ENCODE measurements around the gene GGTA1. TPM values are rescaled to one million over a fixed set of nuclear protein-coding genes. Genes with fewer than 3 reads are reported as not detected.

Gene GGTA1
- polyA plus RNA-seq, 1 experiment: not detected

DNA sequence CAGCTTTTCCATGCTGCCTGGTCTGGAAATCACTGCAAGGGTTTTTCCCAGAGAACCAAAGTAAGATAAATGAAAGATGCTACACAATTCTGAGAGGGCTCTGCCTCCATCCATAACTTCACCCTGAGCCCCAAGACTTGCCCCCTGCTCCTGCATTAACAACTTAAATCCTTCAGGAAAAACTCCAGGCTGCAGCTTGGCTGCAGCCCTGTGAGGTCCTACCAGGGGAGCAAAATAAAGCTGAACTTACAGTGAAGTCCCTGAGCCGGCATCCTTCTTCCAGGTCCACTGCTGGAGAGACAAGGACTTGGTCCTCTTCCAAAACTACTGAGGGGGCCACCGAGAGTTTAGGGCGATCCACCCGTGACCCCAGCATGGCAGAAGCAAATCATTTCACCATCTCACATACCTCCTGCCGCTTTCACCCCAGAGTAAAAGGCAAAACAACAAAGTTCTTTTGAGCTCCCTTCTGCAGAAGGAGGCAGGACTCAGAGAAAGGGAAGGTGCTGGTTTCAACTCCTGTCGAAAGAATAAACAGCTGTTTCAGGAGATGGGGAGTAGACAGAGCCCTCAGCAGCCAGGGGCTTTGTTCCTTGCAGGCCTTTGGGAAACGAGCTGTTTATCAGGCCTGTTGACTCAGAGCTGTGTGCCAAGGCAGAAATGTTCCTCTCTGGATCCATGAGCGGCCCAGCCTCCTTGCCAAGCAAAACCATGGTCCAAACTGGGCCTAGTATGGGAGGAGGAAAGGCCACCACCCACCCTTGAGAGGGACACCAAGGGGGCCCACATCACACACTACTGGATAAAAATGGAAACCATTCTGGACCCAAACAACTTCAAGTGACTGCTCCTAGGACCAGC is 20.6 kb downstream of the GGTA1 start:
- H3K4me3 ChIP-seq (ENCODE audit: low read depth, low read length): no peak overlapping the region
- TF ChIP-seq, protein P1, sequence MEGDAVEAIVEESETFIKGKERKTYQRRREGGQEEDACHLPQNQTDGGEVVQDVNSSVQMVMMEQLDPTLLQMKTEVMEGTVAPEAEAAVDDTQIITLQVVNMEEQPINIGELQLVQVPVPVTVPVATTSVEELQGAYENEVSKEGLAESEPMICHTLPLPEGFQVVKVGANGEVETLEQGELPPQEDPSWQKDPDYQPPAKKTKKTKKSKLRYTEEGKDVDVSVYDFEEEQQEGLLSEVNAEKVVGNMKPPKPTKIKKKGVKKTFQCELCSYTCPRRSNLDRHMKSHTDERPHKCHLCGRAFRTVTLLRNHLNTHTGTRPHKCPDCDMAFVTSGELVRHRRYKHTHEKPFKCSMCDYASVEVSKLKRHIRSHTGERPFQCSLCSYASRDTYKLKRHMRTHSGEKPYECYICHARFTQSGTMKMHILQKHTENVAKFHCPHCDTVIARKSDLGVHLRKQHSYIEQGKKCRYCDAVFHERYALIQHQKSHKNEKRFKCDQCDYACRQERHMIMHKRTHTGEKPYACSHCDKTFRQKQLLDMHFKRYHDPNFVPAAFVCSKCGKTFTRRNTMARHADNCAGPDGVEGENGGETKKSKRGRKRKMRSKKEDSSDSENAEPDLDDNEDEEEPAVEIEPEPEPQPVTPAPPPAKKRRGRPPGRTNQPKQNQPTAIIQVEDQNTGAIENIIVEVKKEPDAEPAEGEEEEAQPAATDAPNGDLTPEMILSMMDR (IDR thresholded peaks at IDR 0.05; ENCODE audit: low read depth, low read length): no peak
- H3K27ac ChIP-seq (ENCODE audit: low read depth, low read length): no peak overlapping the region
- peaks cover 43% of the 10 kb centered on the region for H3K27me3 ChIP-seq (ENCODE audit: control insufficient read depth, insufficient read depth, low read length)
- CTCF ChIA-PET: interaction anchor here (0.8 kb wide), 1 partner anchor 17 kb away, joined by 4 read pairs; no protein-coding TSS in a partner anchor
- H3K9me3 ChIP-seq (ENCODE audit: control insufficient read depth, insufficient read depth, low read length): no peaks in the 10 kb centered on the region
- POLR2A ChIA-PET: no interaction called here
- DNase-seq (ENCODE audit: low read depth, low spot score): no peak

DNA sequence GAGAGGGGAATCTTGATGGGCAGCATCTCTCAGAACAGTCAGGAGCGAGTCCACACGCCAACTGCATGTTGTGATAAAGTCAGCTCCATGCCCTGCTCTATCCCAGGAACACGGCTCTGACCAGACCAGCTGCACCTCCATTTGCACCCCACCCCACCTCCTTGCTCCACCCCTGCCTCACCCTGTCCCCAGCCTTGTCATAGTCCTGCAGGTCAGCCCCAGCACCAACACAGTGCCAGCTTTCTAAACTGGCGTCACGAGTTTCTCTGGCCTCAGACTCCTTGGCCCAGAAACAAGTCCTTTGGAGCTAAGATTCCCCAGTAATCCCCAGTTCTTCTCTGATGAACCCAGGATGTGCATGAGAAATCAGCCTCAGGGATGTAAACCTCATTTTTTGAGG is 23.5 kb downstream of the GGTA1 start:
- POLR2A ChIA-PET: no interaction called here
- CTCF ChIA-PET: interaction anchor here (0.5 to 1.4 kb wide), 2 partner anchors 13 to 26 kb away, joined by 5 to 6 read pairs; no protein-coding TSS in a partner anchor
- H3K27ac ChIP-seq (ENCODE audit: low read depth, low read length): no peak overlapping the region
- H3K4me3 ChIP-seq (ENCODE audit: low read depth, low read length): no peak overlapping the region
- H3K9me3 ChIP-seq (ENCODE audit: control insufficient read depth, insufficient read depth, low read length): no peaks in the 10 kb centered on the region
- DNase-seq (ENCODE audit: low read depth, low spot score): no peak
- TF ChIP-seq, protein P1 (IDR thresholded peaks at IDR 0.05; ENCODE audit: low read depth, low read length): no peak
- peaks cover 57% of the 10 kb centered on the region for H3K27me3 ChIP-seq (ENCODE audit: control insufficient read depth, insufficient read depth, low read length)

DNA sequence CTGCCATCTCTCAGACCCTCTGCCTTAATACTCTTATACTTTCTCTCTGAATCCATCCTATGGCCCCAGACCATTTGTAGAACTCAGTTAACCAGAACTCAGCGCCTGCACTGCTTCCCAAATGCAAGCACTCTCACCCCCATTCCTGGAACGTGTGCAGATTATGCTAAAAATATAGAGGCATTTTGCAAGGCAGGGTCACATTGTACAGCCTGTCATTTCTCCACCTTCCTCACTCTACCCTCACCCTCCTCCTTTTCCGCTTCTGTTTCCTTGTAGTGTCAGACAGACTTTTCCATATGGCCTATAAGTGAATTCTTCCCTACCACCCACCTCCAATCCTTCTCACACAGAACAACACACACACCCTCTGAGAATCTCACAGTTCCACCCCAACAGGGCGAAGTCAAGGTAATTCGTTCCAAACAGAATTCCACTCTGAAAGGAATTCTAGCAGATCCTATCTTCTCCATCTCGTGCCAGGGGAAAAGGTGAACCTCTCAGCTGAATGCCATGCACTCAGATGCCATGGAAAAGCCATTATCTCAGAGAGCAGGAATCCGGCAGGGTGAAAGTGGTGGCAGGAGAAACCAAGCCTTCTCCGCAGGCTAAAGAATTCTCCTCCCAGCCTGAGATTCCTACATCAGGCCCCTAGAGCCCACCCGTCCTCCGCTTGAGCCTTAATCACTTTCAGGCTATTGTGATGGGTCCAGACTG is 25.3 kb downstream of the GGTA1 start:
- CTCF ChIA-PET: no interaction called here
- TF ChIP-seq, protein P1 (IDR thresholded peaks at IDR 0.05; ENCODE audit: low read depth, low read length): no peak

DNA sequence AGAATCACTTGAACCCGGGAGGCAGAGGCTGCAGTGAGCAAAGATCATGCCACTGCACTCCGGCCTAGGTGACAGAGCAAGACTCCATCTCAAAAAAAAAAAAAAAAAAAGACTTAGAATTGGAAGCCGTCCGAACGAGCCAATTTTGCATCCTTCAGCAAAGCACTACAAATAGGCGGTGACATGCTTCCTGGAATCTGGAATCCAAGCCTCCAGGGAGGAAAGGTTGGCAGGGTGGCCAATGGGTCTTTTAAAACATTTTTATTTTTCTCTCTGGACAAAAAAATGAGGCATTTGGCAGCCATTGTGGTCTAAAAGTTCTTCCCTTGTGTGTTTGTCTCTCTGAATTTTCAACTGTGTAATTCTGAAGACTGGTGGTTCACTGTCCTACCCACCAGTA is 26.4 kb downstream of the GGTA1 start:
- no peak for DNase-seq (ENCODE audit: low read depth, low spot score)
- no peak overlapping the region for H3K4me3 ChIP-seq (ENCODE audit: low read depth, low read length)
- H3K27ac ChIP-seq (ENCODE audit: low read depth, low read length): no peak overlapping the region
- H3K9me3 ChIP-seq (ENCODE audit: control insufficient read depth, insufficient read depth, low read length): no peaks in the 10 kb centered on the region
- TF ChIP-seq, protein P1 (IDR thresholded peaks at IDR 0.05; ENCODE audit: low read depth, low read length): no peak
- peaks cover 70% of the 10 kb centered on the region for H3K27me3 ChIP-seq (ENCODE audit: control insufficient read depth, insufficient read depth, low read length)
- ChIA-PET POLR2A (no interaction called here), CTCF (no interaction called here)

More for the DNA sequence above, 25.3 kb downstream of the GGTA1 start:
- POLR2A ChIA-PET: no interaction called here
- Histone ChIP-seq H3K27ac (ENCODE audit: low read depth, low read length) (no peak overlapping the region), H3K27me3 (ENCODE audit: control insufficient read depth, insufficient read depth, low read length) (peaks cover 64% of the 10 kb centered on the region), H3K9me3 (ENCODE audit: control insufficient read depth, insufficient read depth, low read length) (no peaks in the 10 kb centered on the region), H3K4me3 (ENCODE audit: low read depth, low read length) (no peak overlapping the region)
- DNase-seq (ENCODE audit: low read depth, low spot score): no peak

- CTCF ChIA-PET: no interaction called here
- Histone ChIP-seq H3K27ac (ENCODE audit: low read depth, low read length) (no peak overlapping the region), H3K4me3 (ENCODE audit: low read depth, low read length) (no peak overlapping the region), H3K27me3 (ENCODE audit: control insufficient read depth, insufficient read depth, low read length) (peaks cover 65% of the 10 kb centered on the region), H3K9me3 (ENCODE audit: control insufficient read depth, insufficient read depth, low read length) (no peaks in the 10 kb centered on the region)
- TF ChIP-seq, protein P1 (IDR thresholded peaks at IDR 0.05; ENCODE audit: low read depth, low read length): no peak
- no peak for DNase-seq (ENCODE audit: low read depth, low spot score)
- POLR2A ChIA-PET: no interaction called here
Observed at GRCh38 chr9:121472446-121472845, 27.2 kb downstream of the GGTA1 start.

All from AG04450 (cell line).